Stimulated activated naive CD8-positive, alpha-beta T cell treated with anti-CD3 and anti-CD28 coated beads, Interleukin-15, amount 100 ng/mL, for 72 hours (primary cell): ENCODE data around the gene TMEM154.

Source experiments
- ATAC-seq: fragments of 150-1000 bp; cut with Tn5 transposase; 2 replicates; pipeline ENCODE4 v1.10.0; 2021; ENCODE audit warnings: mild to moderate bottlenecking, moderate library complexity
- DNase-seq, 2 donors: peaks; one replicate each; pipeline ENCODE4 v3.0.0; 2021 to 2022
- H3K27ac Mint-ChIP-seq, 2 donors: one replicate each; pipeline ENCODE4 v1.8.0; 2022; ENCODE audit warnings: mild to moderate bottlenecking in 2 of 2, mixed read lengths in 2 of 2, moderate library complexity in 2 of 2
- H3K27me3 Mint-ChIP-seq: one replicate; pipeline ENCODE4 v1.8.0; 2022; ENCODE audit warnings: mixed read lengths
- H3K4me1 Mint-ChIP-seq: one replicate; pipeline ENCODE4 v1.8.0; 2022; ENCODE audit warnings: mild to moderate bottlenecking, mixed read lengths
- H3K4me3 Mint-ChIP-seq, 2 donors: one replicate each; pipeline ENCODE4 v1.8.0; 2022; ENCODE audit warnings: mild to moderate bottlenecking in 2 of 2, mixed read lengths in 2 of 2, moderate library complexity in 1 of 2
- H3K9me3 Mint-ChIP-seq, 2 donors: one replicate each; pipeline ENCODE4 v1.8.0; 2022; ENCODE audit warnings: mixed read lengths in 2 of 2

The TMEM154 gene

GRCh38 chr4:152579916-152580315 lies 99.9 kb downstream of the TMEM154 start:
- Mint-ChIP-seq H3K27ac (no peak overlapping the region), H3K4me1 (no peaks in the 10 kb centered on the region), H3K27me3 (no peaks in the 10 kb centered on the region), H3K9me3 (no peaks in the 10 kb centered on the region), H3K4me3 (no peak overlapping the region)
- DNase-seq = no peak
- ATAC-seq = no peak

DNA sequence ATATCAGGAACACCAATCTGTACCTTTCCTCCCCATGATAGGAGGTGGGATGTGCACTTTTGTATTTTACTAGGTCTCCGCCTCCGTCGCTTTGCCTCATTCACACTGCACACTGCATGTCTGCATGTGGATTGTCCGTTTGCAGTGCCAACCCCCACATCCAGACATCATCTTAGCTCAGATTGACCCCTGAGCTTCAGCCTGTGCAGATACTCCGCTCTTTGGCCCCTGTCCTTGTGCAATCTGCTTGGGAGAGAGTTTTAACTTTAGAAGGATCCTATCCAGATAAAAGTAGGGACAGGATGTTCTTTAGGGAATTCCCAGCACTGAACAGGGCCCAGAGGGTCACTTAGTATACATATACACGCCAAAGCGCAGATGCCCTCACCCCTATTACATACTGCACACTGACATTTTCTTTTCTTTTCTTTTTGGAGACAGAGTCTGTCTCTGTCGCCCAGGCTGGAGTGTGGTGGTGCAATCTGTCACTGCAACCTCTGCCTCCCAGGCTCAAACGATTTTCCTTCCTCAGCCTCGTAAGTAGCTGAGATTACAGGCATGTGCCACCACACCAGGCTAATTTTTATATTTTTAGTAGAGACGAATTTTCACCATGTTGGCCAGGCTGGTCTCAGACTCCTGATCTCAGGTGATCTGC lies 100.6 kb downstream of the TMEM154 start:
- ATAC-seq (no peak), DNase-seq (no peak)
- H3K27me3 Mint-ChIP-seq = no peaks in the 10 kb centered on the region
- H3K4me1 Mint-ChIP-seq = no peaks in the 10 kb centered on the region
- H3K27ac Mint-ChIP-seq = no peak overlapping the region
- H3K9me3 Mint-ChIP-seq = no peaks in the 10 kb centered on the region
- no peak overlapping the region for H3K4me3 Mint-ChIP-seq

GRCh38 chr4:152578670-152579069 lies 101.1 kb downstream of the TMEM154 start:
- H3K27me3 Mint-ChIP-seq = no peaks in the 10 kb centered on the region
- H3K9me3 Mint-ChIP-seq = no peaks in the 10 kb centered on the region
- no peak for DNase-seq
- H3K4me1 Mint-ChIP-seq = no peaks in the 10 kb centered on the region
- no peak overlapping the region for H3K27ac Mint-ChIP-seq
- no peak for ATAC-seq
- no peak overlapping the region for H3K4me3 Mint-ChIP-seq

GRCh38 chr4:152577708-152578396 lies 101.9 kb downstream of the TMEM154 start:
- DNase-seq = no peak

DNA sequence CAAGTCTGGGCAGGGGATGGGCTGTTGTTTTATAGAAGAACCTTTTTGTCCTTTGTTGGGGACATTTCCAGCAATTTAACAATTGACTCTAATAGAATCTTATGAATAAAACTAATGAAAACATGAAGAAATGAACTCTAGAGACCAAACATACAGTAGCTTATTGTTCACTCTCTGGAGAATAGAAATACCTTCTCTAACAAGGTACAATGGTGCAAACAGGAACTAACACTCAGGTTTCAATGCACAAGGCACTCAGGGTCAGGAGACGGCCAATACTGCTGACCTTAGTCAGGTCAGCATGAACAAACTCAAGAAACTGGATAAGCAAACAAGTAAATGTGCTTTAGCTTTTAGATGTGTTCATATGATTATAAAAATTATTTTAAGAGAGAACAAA lies 104.3 kb downstream of the TMEM154 start:
- H3K27me3 Mint-ChIP-seq = no peaks in the 10 kb centered on the region
- no peaks in the 10 kb centered on the region for H3K4me1 Mint-ChIP-seq

More at GRCh38 chr4:152577708-152578396, 101.9 kb downstream of the TMEM154 start:
- Mint-ChIP-seq H3K4me1 (no peaks in the 10 kb centered on the region), H3K27me3 (no peaks in the 10 kb centered on the region), H3K27ac (no peak overlapping the region), H3K4me3 (no peak overlapping the region), H3K9me3 (no peaks in the 10 kb centered on the region)
- no peak for ATAC-seq

DNA sequence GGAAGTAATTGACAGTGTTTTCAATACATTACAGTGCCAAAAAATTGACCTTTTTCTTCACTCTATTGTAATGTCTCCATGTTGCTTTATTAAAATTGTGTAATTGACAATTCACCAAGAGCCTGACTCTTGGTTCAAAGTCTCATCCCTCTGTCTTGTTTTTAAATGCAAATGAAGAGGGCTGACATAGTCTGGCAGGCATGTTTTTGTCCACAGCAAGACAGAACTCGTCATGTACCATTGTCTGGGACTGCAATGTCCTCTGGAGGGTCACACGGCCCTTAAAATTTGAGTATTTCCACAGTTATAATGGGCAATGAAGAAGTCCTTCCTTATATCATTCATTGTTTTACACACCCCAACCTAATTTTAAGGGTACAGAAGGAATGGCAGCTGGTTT lies 105.9 kb downstream of the TMEM154 start:
- H3K4me1 Mint-ChIP-seq = no peaks in the 10 kb centered on the region
- no peak overlapping the region for H3K4me3 Mint-ChIP-seq
- DNase-seq = no peak
- peaks cover 0 to 7% of the 10 kb centered on the region in 2 donors for H3K9me3 Mint-ChIP-seq
- H3K27me3 Mint-ChIP-seq = no peaks in the 10 kb centered on the region
- ATAC-seq = no peak
- H3K27ac Mint-ChIP-seq = no peak overlapping the region

More for the DNA sequence above, 104.3 kb downstream of the TMEM154 start:
- DNase-seq (no peak), ATAC-seq (no peak)
- Mint-ChIP-seq H3K27ac (no peak overlapping the region), H3K4me3 (no peak overlapping the region), H3K9me3 (peaks cover 0 to under 1% of the 10 kb centered on the region in 2 donors)

GRCh38 chr4:152572417-152573086 lies 107.2 kb downstream of the TMEM154 start:
- ATAC-seq (no peak), DNase-seq (no peak)
- Mint-ChIP-seq H3K27ac (no peak overlapping the region), H3K4me1 (no peaks in the 10 kb centered on the region), H3K4me3 (no peak overlapping the region), H3K9me3 (peaks cover 0 to 7% of the 10 kb centered on the region in 2 donors), H3K27me3 (no peaks in the 10 kb centered on the region)

DNA sequence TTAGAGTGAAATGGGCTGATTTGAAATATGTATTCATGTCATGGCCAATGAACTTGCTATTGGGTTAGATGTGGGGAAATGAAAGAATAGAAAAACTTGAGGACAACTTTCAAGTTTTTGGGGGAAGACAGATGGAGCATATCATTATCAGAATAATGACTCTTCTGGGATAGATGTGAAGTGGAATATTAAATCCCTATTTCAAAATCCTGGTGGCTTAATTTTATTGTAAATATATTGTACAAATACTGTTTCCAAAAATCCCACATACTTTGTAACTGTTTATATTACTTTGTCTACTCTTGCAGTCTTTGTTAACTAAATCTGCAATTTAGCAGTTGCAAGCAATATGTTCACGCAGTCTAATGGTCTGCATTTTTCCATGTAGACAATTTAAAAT lies 108.0 kb downstream of the TMEM154 start:
- no peaks in the 10 kb centered on the region for H3K27me3 Mint-ChIP-seq
- no peak overlapping the region for H3K4me3 Mint-ChIP-seq
- no peaks in the 10 kb centered on the region for H3K4me1 Mint-ChIP-seq
- DNase-seq = no peak
- H3K9me3 Mint-ChIP-seq = peaks cover 0 to 7% of the 10 kb centered on the region in 2 donors
- ATAC-seq = no peak
- H3K27ac Mint-ChIP-seq = no peak overlapping the region

- no peak overlapping the region for H3K27ac Mint-ChIP-seq
- H3K4me1 Mint-ChIP-seq = no peaks in the 10 kb centered on the region
- H3K4me3 Mint-ChIP-seq = no peak overlapping the region
- ATAC-seq (no peak), DNase-seq (no peak)
- H3K27me3 Mint-ChIP-seq = no peaks in the 10 kb centered on the region
- H3K9me3 Mint-ChIP-seq = peaks cover 0 to 7% of the 10 kb centered on the region in 2 donors
Observed at GRCh38 chr4:152571296-152571695, 108.5 kb downstream of the TMEM154 start.
